Calu3 (cell line): ENCODE results near the gene DEXI. TPM values are rescaled to one million over a fixed set of nuclear protein-coding genes. Genes with fewer than 3 reads are reported as not detected.

ENCODE experiments used
- BruUV-seq: library from RNA; stranded (reverse); fragments of 400-500 nt; replicated peaks from 2 replicates; lab custom pipeline; 2021; lab: Mats Ljungman, UMichigan
- CTCF ChIA-PET: fragments of 300-600 bp; sonication (Branson Sonifier 250); formaldehyde crosslinking; loops from one replicate; lab custom pipeline; 2022; ENCODE audit warnings: antibody characterized with exemption; lab: Charles Lee
- DNase-seq: peaks from one replicate; pipeline ENCODE4 v3.0.0; 2022
- H3K27ac Mint-ChIP-seq: one replicate; pipeline ENCODE4 v1.8.0; 2022; ENCODE audit warnings: mixed read lengths; ENCODE audit not compliant: unreplicated experiment
- H3K27me3 Mint-ChIP-seq: one replicate; pipeline ENCODE4 v1.8.0; 2022; ENCODE audit warnings: mixed read lengths; ENCODE audit not compliant: unreplicated experiment
- H3K36me3 Mint-ChIP-seq: one replicate; pipeline ENCODE4 v1.8.0; 2022; ENCODE audit warnings: mild to moderate bottlenecking, moderate library complexity, mixed read lengths; ENCODE audit not compliant: insufficient read depth, unreplicated experiment
- H3K4me1 Mint-ChIP-seq: one replicate; pipeline ENCODE4 v1.8.0; 2022; ENCODE audit warnings: mild to moderate bottlenecking, low read depth, mixed read lengths; ENCODE audit not compliant: unreplicated experiment
- H3K4me3 Mint-ChIP-seq: one replicate; pipeline ENCODE4 v1.8.0; 2022; ENCODE audit warnings: mild to moderate bottlenecking, low read depth, moderate library complexity, mixed read lengths; ENCODE audit not compliant: unreplicated experiment
- H3K9me3 Mint-ChIP-seq: one replicate; pipeline ENCODE4 v1.8.0; 2022; ENCODE audit warnings: low read depth, mixed read lengths; ENCODE audit not compliant: unreplicated experiment
- intact Hi-C: fragments of 100-400 bp; cut with micrococcal nuclease; formaldehyde crosslinking; loops from one replicate; pipeline ENCODE4 v1.10.0; 2022; ENCODE audit not compliant: unreplicated experiment
- total RNA-seq: library from RNA; stranded (reverse); gene quantifications from 2 replicates; pipeline ENCODE4 v1.2.3, GENCODE V29; 2022
- TF ChIP-seq, protein P1 (sequence below): fragments of 200-600 bp; IDR thresholded peaks from one replicate; pipeline ENCODE4 v1.8.0; 2022; ENCODE audit warnings: antibody characterized with exemption; ENCODE audit not compliant: unreplicated experiment

DEXI gene
- total RNA-seq, 1 experiment from 2014 or later: 32.3 TPM

DNA sequence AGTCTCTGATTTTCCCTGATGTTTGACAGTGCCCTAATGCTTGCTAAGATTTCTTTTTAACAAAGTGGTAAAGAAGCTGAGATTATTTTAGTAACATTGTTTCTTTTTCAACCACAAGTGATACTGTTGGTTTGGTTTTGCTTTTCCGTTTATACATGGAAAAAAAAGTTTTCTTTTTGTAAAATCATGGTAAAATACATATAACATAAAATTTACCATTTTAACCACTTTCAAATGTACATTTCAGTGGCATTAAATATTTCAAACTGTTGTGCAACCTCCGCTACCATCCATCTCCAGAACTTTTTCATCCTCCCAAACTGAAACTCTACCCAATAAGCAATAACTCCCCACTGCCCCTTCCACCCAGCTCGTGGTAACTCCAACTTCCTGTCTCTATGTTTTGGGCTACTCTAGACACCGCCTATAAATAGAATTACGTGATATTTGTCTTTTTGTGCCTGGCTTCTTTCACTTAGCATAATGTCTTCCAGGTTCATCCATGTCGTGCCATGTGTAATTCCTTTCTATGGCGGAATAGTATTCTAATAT lies 60.7 kb downstream of the DEXI start:
- CTCF ChIA-PET: no interaction called here
- H3K27me3 Mint-ChIP-seq: no peaks in the 10 kb centered on the region
- no peaks in the 10 kb centered on the region for H3K9me3 Mint-ChIP-seq
- H3K4me1 Mint-ChIP-seq: peaks cover 77% of the 10 kb centered on the region
- no peak for DNase-seq
- TSS peak; percentile 39 for BruUV-seq
- H3K4me3 Mint-ChIP-seq: no peak overlapping the region
- TF ChIP-seq, protein P1, sequence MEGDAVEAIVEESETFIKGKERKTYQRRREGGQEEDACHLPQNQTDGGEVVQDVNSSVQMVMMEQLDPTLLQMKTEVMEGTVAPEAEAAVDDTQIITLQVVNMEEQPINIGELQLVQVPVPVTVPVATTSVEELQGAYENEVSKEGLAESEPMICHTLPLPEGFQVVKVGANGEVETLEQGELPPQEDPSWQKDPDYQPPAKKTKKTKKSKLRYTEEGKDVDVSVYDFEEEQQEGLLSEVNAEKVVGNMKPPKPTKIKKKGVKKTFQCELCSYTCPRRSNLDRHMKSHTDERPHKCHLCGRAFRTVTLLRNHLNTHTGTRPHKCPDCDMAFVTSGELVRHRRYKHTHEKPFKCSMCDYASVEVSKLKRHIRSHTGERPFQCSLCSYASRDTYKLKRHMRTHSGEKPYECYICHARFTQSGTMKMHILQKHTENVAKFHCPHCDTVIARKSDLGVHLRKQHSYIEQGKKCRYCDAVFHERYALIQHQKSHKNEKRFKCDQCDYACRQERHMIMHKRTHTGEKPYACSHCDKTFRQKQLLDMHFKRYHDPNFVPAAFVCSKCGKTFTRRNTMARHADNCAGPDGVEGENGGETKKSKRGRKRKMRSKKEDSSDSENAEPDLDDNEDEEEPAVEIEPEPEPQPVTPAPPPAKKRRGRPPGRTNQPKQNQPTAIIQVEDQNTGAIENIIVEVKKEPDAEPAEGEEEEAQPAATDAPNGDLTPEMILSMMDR: no peak
- peaks cover 31% of the 10 kb centered on the region for H3K36me3 Mint-ChIP-seq
- no peak overlapping the region for H3K27ac Mint-ChIP-seq
- intact Hi-C loops: no loop called here

DNA sequence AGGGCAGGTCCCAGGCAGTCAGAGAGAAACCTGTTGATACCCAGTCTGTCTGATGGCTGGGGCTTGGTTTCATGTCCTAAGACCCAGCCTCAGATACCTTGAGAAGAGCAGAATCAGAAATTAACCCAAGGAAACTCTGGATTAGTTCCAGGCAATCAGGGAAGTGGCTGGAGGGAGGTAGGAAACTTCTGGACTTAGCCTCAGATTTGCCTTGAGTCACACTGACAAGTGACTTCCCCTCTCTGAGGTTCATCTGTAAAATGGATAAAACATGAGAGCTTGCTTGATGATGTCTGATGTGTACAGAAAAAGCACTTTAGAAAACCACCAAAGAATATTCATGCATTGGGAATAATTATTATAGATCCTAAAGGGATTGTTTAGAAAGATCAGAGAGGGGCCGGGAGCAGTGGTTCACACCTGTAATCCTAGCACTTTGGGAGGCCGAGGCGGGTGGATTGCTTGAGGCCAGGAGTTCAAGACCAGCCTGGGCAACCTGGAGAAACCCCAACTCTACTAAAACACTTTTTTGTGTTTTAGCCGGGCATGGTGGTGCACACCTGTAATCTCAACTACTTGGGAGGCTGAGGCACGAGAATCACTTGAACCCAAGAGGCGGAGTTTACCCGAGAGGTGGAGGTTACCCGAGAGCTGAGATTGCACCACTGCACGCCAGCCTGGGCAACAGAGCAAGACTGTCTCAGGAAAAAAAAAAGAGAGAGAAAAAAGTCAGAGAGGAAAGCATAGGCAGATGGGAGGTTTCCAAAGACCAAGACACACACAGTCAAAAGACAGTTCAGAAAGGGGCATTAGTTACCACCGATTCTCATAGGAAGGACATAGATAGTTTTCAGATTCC lies 61.4 kb downstream of the DEXI start:
- no peaks in the 10 kb centered on the region for H3K9me3 Mint-ChIP-seq
- no TSS peak for BruUV-seq
- no peak for DNase-seq
- H3K4me3 Mint-ChIP-seq: no peak overlapping the region
- no peaks in the 10 kb centered on the region for H3K27me3 Mint-ChIP-seq
- H3K4me1 Mint-ChIP-seq: peaks cover 75% of the 10 kb centered on the region
- H3K36me3 Mint-ChIP-seq: peaks cover 31% of the 10 kb centered on the region
- intact Hi-C loops: no loop called here
- TF ChIP-seq, protein P1: no peak
- no peak overlapping the region for H3K27ac Mint-ChIP-seq
- CTCF ChIA-PET: no interaction called here

DNA sequence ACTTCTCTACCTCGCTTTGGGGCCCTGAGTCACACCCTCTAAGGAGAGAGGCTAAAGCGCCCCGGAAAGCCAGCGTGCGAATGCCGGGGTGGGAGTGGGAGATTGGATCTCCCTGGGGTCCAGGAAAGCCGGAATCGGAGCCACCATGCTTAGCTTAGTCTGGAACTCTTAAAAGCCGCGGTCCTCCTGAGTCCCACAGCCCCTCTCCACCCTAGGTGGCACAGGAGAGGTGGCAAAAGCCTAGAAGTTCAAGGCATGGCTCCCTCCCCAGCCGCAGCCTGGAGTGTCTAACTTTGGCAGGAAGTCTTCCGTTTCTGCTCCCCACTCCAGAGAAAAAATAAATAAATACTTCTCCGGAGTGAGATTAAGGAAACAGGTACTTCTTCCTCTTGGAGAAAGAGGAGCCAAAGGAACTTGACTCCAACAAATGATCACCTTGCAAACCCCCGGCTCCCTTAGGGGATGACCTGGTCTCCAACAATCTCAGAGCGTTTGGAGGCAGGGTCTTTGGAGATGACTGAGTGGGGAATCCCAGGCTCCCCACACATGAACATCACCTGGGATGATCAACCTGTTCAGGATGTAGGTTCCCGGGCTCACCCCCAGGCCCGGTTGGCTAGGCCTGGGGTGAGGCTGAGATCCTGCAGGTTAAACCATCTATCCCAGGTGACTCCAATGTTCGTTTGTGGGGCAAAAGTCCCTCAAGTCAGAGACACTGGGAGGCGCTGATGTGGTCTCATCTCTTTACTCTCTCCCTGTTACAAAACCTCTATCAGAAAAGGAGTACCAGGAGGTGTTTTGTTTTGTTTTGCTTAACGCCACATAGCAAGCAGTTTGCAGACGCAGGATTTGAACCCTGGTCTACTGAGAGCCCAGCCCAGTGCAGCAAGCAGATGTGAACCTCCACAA lies 62.3 kb downstream of the DEXI start:
- CTCF ChIA-PET: interaction anchor here (0.7 kb wide), 1 partner anchor 545 kb away, joined by 8 read pairs; no protein-coding TSS in a partner anchor
- H3K4me3 Mint-ChIP-seq: peak overlapping the region; percentile 96
- TF ChIP-seq, protein P1: no peak
- no peak for DNase-seq
- BruUV-seq: no TSS peak
- no peak overlapping the region for H3K27ac Mint-ChIP-seq
- H3K4me1 Mint-ChIP-seq: peaks cover 70% of the 10 kb centered on the region
- no peaks in the 10 kb centered on the region for H3K27me3 Mint-ChIP-seq
- H3K36me3 Mint-ChIP-seq: peaks cover 31% of the 10 kb centered on the region
- intact Hi-C loops: loop anchor here (2.0 kb wide), 1 partner anchor 135 kb away; no protein-coding TSS in a partner anchor
- no peaks in the 10 kb centered on the region for H3K9me3 Mint-ChIP-seq

Other genes with a start within 250 kb of the DEXI start
- gene TEKT5, start 247.5 kb downstream of the DEXI start, total RNA-seq: not detected in 2 replicates
- 35.7 and 35.9 TPM in 2 replicates for gene NUBP1, start 198.6 kb downstream of the DEXI start, total RNA-seq
- gene TVP23A, start 123.7 kb downstream of the DEXI start, total RNA-seq: 0.21 TPM in 1 of 2 replicates, not detected in the other
- gene CIITA, start 65.3 kb downstream of the DEXI start, total RNA-seq: 16.3 and 22.4 TPM in 2 replicates
- gene CLEC16A, start 2.1 kb upstream of the DEXI start, total RNA-seq: 33.0 and 37.5 TPM in 2 replicates